Measurements from ENCODE around the gene GRIK4. TPM values are rescaled to one million over a fixed set of nuclear protein-coding genes. Genes with fewer than 3 reads are reported as not detected.

GRIK4 gene
- total and polyA plus RNA-seq, 4 donors = 0.41 to 4.9 (median 1.7) TPM

- Histone ChIP-seq H3K4me1 (ENCODE audit: control insufficient read depth in 5 of 5, insufficient read depth in 5 of 5, low read length in 5 of 5) (peaks cover 0 to 3% (median 0%) of the 10 kb centered on the region in 5 donors), H3K9ac (ENCODE audit: insufficient read depth in 1 of 2, low read length in 2 of 2) (no peak overlapping the region), H3K27me3 (ENCODE audit: control insufficient read depth in 3 of 3, insufficient read depth in 3 of 3, low read length in 2 of 3) (peaks cover 0 to 3% (median 0%) of the 10 kb centered on the region in 3 donors), H3K4me3 (no peak overlapping the region), H3K9me3 (ENCODE audit: control insufficient read depth in 4 of 4, insufficient read depth in 3 of 4, low read length in 3 of 4) (peaks cover 0 to 2% (median under 1%) of the 10 kb centered on the region in 4 donors), H3K36me3 (ENCODE audit: control insufficient read depth in 4 of 4, insufficient read depth in 4 of 4, low read length in 4 of 4) (peaks cover 0 to 3% (median 0%) of the 10 kb centered on the region in 4 donors), H3K27ac (ENCODE audit: low read depth in 1 of 2, low read length in 1 of 2) (no peak overlapping the region)
- DNase-seq (no peak), ATAC-seq (ENCODE audit: insufficient read depth, low FRiP score) (no peak)
- TF ChIP-seq CTCF (IDR thresholded peaks at IDR 0.05; ENCODE audit: control extremely low read depth, extremely low read depth) = no peak
- 64 to 65% methylated on average over 3 of the region's 3 CpGs for WGBS, 2 donors
Measured at GRCh38 chr11:120586072-120586471, 74.5 kb downstream of the GRIK4 start.

- 86 to 93% methylated on average over 7 of the region's 7 CpGs for WGBS, 2 donors
- peaks cover 0 to 3% (median 0%) of the 10 kb centered on the region in 4 donors for H3K36me3 ChIP-seq (ENCODE audit: control insufficient read depth in 4 of 4, insufficient read depth in 4 of 4, low read length in 4 of 4)
- no peak for DNase-seq
- H3K4me1 ChIP-seq (ENCODE audit: control insufficient read depth in 5 of 5, insufficient read depth in 5 of 5, low read length in 5 of 5) = peaks cover 0 to 3% (median 0%) of the 10 kb centered on the region in 5 donors
- no peak for TF ChIP-seq CTCF (IDR thresholded peaks at IDR 0.05; ENCODE audit: control extremely low read depth, extremely low read depth)
- no peak overlapping the region for H3K9ac ChIP-seq (ENCODE audit: insufficient read depth in 1 of 2, low read length in 2 of 2)
- H3K4me3 ChIP-seq = no peak overlapping the region
- no peak for ATAC-seq (ENCODE audit: insufficient read depth, low FRiP score)
- peaks cover 0 to 4% (median 3%) of the 10 kb centered on the region in 3 donors for H3K27me3 ChIP-seq (ENCODE audit: control insufficient read depth in 3 of 3, insufficient read depth in 3 of 3, low read length in 2 of 3)
- no peak overlapping the region for H3K27ac ChIP-seq (ENCODE audit: low read depth in 1 of 2, low read length in 1 of 2)
- peaks cover 0 to 2% (median under 1%) of the 10 kb centered on the region in 4 donors for H3K9me3 ChIP-seq (ENCODE audit: control insufficient read depth in 4 of 4, insufficient read depth in 3 of 4, low read length in 3 of 4)
Measured at GRCh38 chr11:120586728-120587127, 75.2 kb downstream of the GRIK4 start.

- TF ChIP-seq CTCF (IDR thresholded peaks at IDR 0.05; ENCODE audit: control extremely low read depth, extremely low read depth) = no peak
- DNase-seq = no peak
- 88 to 94% methylated on average over 4 of the region's 4 CpGs for WGBS, 2 donors
Measured at GRCh38 chr11:120587299-120587698, 75.8 kb downstream of the GRIK4 start.

GRCh38 chr11:120589376-120589775, 77.8 kb downstream of the GRIK4 start:
- Histone ChIP-seq H3K9me3 (ENCODE audit: control insufficient read depth in 4 of 4, insufficient read depth in 3 of 4, low read length in 3 of 4) (peaks cover 0 to 2% (median 0%) of the 10 kb centered on the region in 4 donors), H3K4me3 (no peak overlapping the region), H3K4me1 (ENCODE audit: control insufficient read depth in 5 of 5, insufficient read depth in 5 of 5, low read length in 5 of 5) (peaks cover 0 to 3% (median 0%) of the 10 kb centered on the region in 5 donors), H3K36me3 (ENCODE audit: control insufficient read depth in 4 of 4, insufficient read depth in 4 of 4, low read length in 4 of 4) (peaks cover 0 to 6% (median 0%) of the 10 kb centered on the region in 4 donors), H3K9ac (ENCODE audit: insufficient read depth in 1 of 2, low read length in 2 of 2) (no peak overlapping the region), H3K27me3 (ENCODE audit: control insufficient read depth in 3 of 3, insufficient read depth in 3 of 3, low read length in 2 of 3) (peaks cover 0 to 6% (median 4%) of the 10 kb centered on the region in 3 donors), H3K27ac (ENCODE audit: low read depth in 1 of 2, low read length in 1 of 2) (no peak overlapping the region)
- TF ChIP-seq CTCF (IDR thresholded peaks at IDR 0.05; ENCODE audit: control extremely low read depth, extremely low read depth) = no peak
- DNase-seq (no peak), ATAC-seq (ENCODE audit: insufficient read depth, low FRiP score) (no peak)
- WGBS, 2 donors = 82 to 84% methylated on average over 11 of the region's 11 CpGs

More at GRCh38 chr11:120587299-120587698, 75.8 kb downstream of the GRIK4 start:
- Histone ChIP-seq H3K9me3 (ENCODE audit: control insufficient read depth in 4 of 4, insufficient read depth in 3 of 4, low read length in 3 of 4) (peaks cover 0 to 2% (median under 1%) of the 10 kb centered on the region in 4 donors), H3K4me3 (no peak overlapping the region), H3K27ac (ENCODE audit: low read depth in 1 of 2, low read length in 1 of 2) (no peak overlapping the region), H3K36me3 (ENCODE audit: control insufficient read depth in 4 of 4, insufficient read depth in 4 of 4, low read length in 4 of 4) (peaks cover 0 to 3% (median 0%) of the 10 kb centered on the region in 4 donors), H3K4me1 (ENCODE audit: control insufficient read depth in 5 of 5, insufficient read depth in 5 of 5, low read length in 5 of 5) (peaks cover 0 to 3% (median 0%) of the 10 kb centered on the region in 5 donors), H3K9ac (ENCODE audit: insufficient read depth in 1 of 2, low read length in 2 of 2) (no peak overlapping the region), H3K27me3 (ENCODE audit: control insufficient read depth in 3 of 3, insufficient read depth in 3 of 3, low read length in 2 of 3) (peaks cover 0 to 6% (median 4%) of the 10 kb centered on the region in 3 donors)
- no peak for ATAC-seq (ENCODE audit: insufficient read depth, low FRiP score)

All from lung (tissue), 12 donors.